ENCODE data around the gene ACSS1.

Gene ACSS1

DNA sequence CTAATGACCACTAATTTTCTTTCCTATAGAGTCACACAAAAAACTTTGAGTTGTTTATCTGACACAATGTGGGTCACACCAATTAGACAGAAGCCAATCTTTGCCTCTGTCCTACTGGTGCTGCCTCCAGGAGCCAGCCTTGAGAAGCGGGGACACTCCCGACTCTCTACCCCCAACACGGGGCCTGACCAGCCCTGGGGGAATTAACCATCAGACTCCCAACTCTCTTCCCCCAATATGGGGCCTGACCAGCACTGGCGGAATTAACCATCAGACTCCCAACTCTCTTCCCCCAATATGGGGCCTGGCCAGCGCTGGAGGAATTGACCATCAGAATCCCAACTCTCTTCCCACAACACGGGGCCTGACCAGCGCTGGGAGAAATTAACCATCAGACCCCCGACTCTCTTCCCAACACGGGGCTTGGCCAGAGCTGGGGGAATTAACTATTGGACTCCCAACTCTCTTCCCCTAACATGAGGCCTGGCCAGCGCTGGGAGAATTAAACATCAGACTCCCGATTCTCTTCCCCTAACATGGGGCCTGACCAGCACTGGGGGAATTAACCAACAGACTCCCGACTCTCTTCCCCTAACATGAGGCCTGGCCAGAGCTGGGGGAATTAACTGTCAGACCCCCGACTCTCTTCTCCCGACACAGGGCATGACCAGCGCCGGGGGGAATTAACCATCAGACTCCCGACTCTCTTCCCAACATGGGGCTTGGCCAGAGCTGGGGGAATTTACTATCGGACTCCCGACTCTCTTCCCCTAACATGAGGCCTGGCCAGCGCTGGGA, 96.4 kb downstream of the ACSS1 start:
- TF ChIP-seq SUZ12 (IDR thresholded peaks at IDR 0.05; ENCODE audit: extremely low read depth, insufficient read depth, insufficient read length) (no peak), ZNF274 (IDR thresholded peaks at IDR 0.05; ENCODE audit: low read depth, low read length) (no peak), YY1 (IDR thresholded peaks at IDR 0.05; ENCODE audit: insufficient read depth, insufficient read length) (no peak)
- Histone ChIP-seq H3K36me3 (ENCODE audit: insufficient read depth, insufficient read length, low read length) (peaks cover 77% of the 10 kb centered on the region), H3K4me3 (ENCODE audit: insufficient read length, low read depth) (no peak overlapping the region), H3K4me1 (ENCODE audit: insufficient read depth, insufficient read length) (no peaks in the 10 kb centered on the region), H3K9ac (ENCODE audit: insufficient read length, low read depth) (no peak overlapping the region), H3K9me3 (ENCODE audit: insufficient read depth, low read length) (no peaks in the 10 kb centered on the region), H3K27me3 (ENCODE audit: insufficient read depth, insufficient read length) (no peaks in the 10 kb centered on the region)
- DNase-seq (ENCODE audit: low read depth, low spot score), result no peak

- no peak for TF ChIP-seq SUZ12 (IDR thresholded peaks at IDR 0.05; ENCODE audit: extremely low read depth, insufficient read depth, insufficient read length)
- no peak for TF ChIP-seq ZNF274 (IDR thresholded peaks at IDR 0.05; ENCODE audit: low read depth, low read length)
- TF ChIP-seq YY1 (IDR thresholded peaks at IDR 0.05; ENCODE audit: insufficient read depth, insufficient read length), result no peak
- Histone ChIP-seq H3K36me3 (ENCODE audit: insufficient read depth, insufficient read length, low read length) (peaks cover 73% of the 10 kb centered on the region), H3K9me3 (ENCODE audit: insufficient read depth, low read length) (no peaks in the 10 kb centered on the region), H3K9ac (ENCODE audit: insufficient read length, low read depth) (no peak overlapping the region), H3K4me1 (ENCODE audit: insufficient read depth, insufficient read length) (no peaks in the 10 kb centered on the region), H3K27me3 (ENCODE audit: insufficient read depth, insufficient read length) (no peaks in the 10 kb centered on the region), H3K4me3 (ENCODE audit: insufficient read length, low read depth) (no peak overlapping the region)
- no peak for DNase-seq (ENCODE audit: low read depth, low spot score)
Observed at GRCh38 chr20:24960861-24961260, 97.1 kb downstream of the ACSS1 start.

DNA sequence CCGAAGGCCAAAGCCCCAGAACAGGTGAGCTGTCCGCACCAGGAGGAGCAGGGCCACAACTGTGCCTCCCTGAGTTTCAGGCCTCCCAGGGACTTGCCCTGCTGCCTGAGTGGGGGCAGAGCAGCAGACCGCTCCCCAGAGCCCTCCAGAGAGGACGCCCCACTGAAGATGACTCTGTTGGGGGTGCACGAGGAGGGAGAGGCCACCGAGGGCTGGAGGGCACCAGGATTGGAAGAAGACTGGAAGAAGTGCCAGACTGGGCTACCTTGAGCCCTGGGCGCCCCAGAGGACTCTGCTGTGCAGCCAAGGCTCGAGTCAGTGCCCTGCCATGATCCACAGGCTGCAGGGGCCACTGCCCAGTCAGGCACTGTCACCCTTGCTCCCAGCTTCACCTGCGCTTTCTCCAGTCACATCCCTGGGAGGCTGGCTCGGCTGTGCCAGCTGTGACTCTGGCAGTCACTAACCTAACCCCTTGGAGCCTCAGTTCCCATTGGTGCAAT, 97.6 kb downstream of the ACSS1 start:
- TF ChIP-seq ZNF274 (IDR thresholded peaks at IDR 0.05; ENCODE audit: low read depth, low read length) (no peak), SUZ12 (IDR thresholded peaks at IDR 0.05; ENCODE audit: extremely low read depth, insufficient read depth, insufficient read length) (no peak), YY1 (IDR thresholded peaks at IDR 0.05; ENCODE audit: insufficient read depth, insufficient read length) (no peak)
- H3K9ac ChIP-seq (ENCODE audit: insufficient read length, low read depth), result no peak overlapping the region
- DNase-seq (ENCODE audit: low read depth, low spot score), result no peak
- H3K9me3 ChIP-seq (ENCODE audit: insufficient read depth, low read length), result no peaks in the 10 kb centered on the region
- H3K36me3 ChIP-seq (ENCODE audit: insufficient read depth, insufficient read length, low read length), result peaks cover 68% of the 10 kb centered on the region
- H3K4me1 ChIP-seq (ENCODE audit: insufficient read depth, insufficient read length), result no peaks in the 10 kb centered on the region
- H3K4me3 ChIP-seq (ENCODE audit: insufficient read length, low read depth), result no peak overlapping the region
- H3K27me3 ChIP-seq (ENCODE audit: insufficient read depth, insufficient read length), result no peaks in the 10 kb centered on the region

GRCh38 chr20:24959591-24960301, 98.2 kb downstream of the ACSS1 start:
- H3K9ac ChIP-seq (ENCODE audit: insufficient read length, low read depth), result no peak overlapping the region
- H3K4me3 ChIP-seq (ENCODE audit: insufficient read length, low read depth), result no peak overlapping the region
- H3K9me3 ChIP-seq (ENCODE audit: insufficient read depth, low read length), result no peaks in the 10 kb centered on the region
- DNase-seq (ENCODE audit: low read depth, low spot score), result no peak
- no peaks in the 10 kb centered on the region for H3K27me3 ChIP-seq (ENCODE audit: insufficient read depth, insufficient read length)
- no peak for TF ChIP-seq YY1 (IDR thresholded peaks at IDR 0.05; ENCODE audit: insufficient read depth, insufficient read length)
- no peak for TF ChIP-seq SUZ12 (IDR thresholded peaks at IDR 0.05; ENCODE audit: extremely low read depth, insufficient read depth, insufficient read length)
- no peak for TF ChIP-seq ZNF274 (IDR thresholded peaks at IDR 0.05; ENCODE audit: low read depth, low read length)
- peaks cover 62% of the 10 kb centered on the region for H3K36me3 ChIP-seq (ENCODE audit: insufficient read depth, insufficient read length, low read length)
- H3K4me1 ChIP-seq (ENCODE audit: insufficient read depth, insufficient read length), result no peaks in the 10 kb centered on the region

- Histone ChIP-seq H3K4me1 (ENCODE audit: insufficient read depth, insufficient read length) (no peaks in the 10 kb centered on the region), H3K9me3 (ENCODE audit: insufficient read depth, low read length) (no peaks in the 10 kb centered on the region), H3K9ac (ENCODE audit: insufficient read length, low read depth) (no peak overlapping the region), H3K27me3 (ENCODE audit: insufficient read depth, insufficient read length) (no peaks in the 10 kb centered on the region), H3K36me3 (ENCODE audit: insufficient read depth, insufficient read length, low read length) (peaks cover 52% of the 10 kb centered on the region), H3K4me3 (ENCODE audit: insufficient read length, low read depth) (no peak overlapping the region)
- DNase-seq (ENCODE audit: low read depth, low spot score), result no peak
- TF ChIP-seq SUZ12 (IDR thresholded peaks at IDR 0.05; ENCODE audit: extremely low read depth, insufficient read depth, insufficient read length) (no peak), ZNF274 (IDR thresholded peaks at IDR 0.05; ENCODE audit: low read depth, low read length) (no peak), YY1 (IDR thresholded peaks at IDR 0.05; ENCODE audit: insufficient read depth, insufficient read length) (no peak)
Observed at GRCh38 chr20:24958506-24959385, 99.2 kb downstream of the ACSS1 start.

DNA sequence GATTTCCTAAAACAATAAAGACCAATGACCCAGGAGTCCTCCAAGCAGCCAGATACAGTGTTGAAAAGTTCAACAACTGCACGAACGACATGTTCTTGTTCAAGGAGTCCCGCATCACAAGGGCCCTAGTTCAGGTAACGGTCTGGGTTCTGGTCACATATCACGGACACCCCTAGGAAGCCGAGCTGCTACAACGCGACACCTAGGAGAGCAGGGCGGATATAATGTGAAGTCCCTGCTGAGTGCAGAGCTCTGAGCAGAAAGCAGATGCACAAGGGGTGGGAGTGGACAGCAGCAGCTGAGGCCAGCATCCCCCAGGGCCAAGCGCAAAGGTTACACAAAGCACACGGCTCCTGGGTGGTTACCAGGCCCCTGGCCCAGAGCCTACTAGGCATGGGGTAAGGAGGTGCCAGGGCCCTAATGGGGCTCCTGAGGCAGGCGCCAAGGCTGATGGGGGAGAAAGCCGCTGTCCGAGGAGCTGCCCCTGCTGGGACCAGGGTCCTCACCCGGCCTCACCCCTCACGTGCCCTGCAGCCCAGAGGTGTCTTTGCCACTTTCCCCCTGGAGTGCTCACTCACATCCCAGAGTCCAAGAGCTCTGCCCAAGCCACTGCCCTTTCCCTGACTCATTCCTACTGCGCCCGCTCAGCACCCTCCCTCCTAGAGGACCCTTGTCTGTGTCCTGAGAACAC, 100.5 kb downstream of the ACSS1 start:
- no peak overlapping the region for H3K4me3 ChIP-seq (ENCODE audit: insufficient read length, low read depth)
- no peak for DNase-seq (ENCODE audit: low read depth, low spot score)
- H3K9ac ChIP-seq (ENCODE audit: insufficient read length, low read depth), result no peak overlapping the region
- H3K9me3 ChIP-seq (ENCODE audit: insufficient read depth, low read length), result no peaks in the 10 kb centered on the region
- TF ChIP-seq SUZ12 (IDR thresholded peaks at IDR 0.05; ENCODE audit: extremely low read depth, insufficient read depth, insufficient read length) (no peak), ZNF274 (IDR thresholded peaks at IDR 0.05; ENCODE audit: low read depth, low read length) (no peak), YY1 (IDR thresholded peaks at IDR 0.05; ENCODE audit: insufficient read depth, insufficient read length) (no peak)
- no peaks in the 10 kb centered on the region for H3K4me1 ChIP-seq (ENCODE audit: insufficient read depth, insufficient read length)
- peaks cover 40% of the 10 kb centered on the region for H3K36me3 ChIP-seq (ENCODE audit: insufficient read depth, insufficient read length, low read length)
- H3K27me3 ChIP-seq (ENCODE audit: insufficient read depth, insufficient read length), result no peaks in the 10 kb centered on the region
